Ascending aorta (tissue), 2 donors: ENCODE results near the gene DPM2. TPM values are rescaled to one million over a fixed set of nuclear protein-coding genes. Genes with fewer than 3 reads are reported as not detected.

Experiments
- DNase-seq, 2 donors: peaks; one replicate each; pipeline ENCODE4 v3.0.0-alpha.2; 2019; ENCODE audit warnings: low spot score in 2 of 2
- H3K27ac ChIP-seq, 2 donors: fragments of 200-600 bp; sonication (generic); one replicate each; pipeline ENCODE4 v1.5.1; 2016 to 2017; ENCODE audit warnings: mild to moderate bottlenecking in 1 of 2
- H3K27me3 ChIP-seq: fragments of 200-600 bp; sonication (generic); one replicate; pipeline ENCODE4 v1.5.1; 2017
- H3K36me3 ChIP-seq, 2 donors: fragments of 200-600 bp; sonication (generic); one replicate each; pipeline ENCODE4 v1.5.1; 2016
- H3K4me1 ChIP-seq, 2 donors: fragments of 200-600 bp; sonication (generic); one replicate each; pipeline ENCODE4 v1.5.1; 2016 to 2017; ENCODE audit warnings: mild to moderate bottlenecking in 1 of 2
- H3K4me3 ChIP-seq, 2 donors: fragments of 200-600 bp; sonication (generic); one replicate each; pipeline ENCODE4 v1.5.1; 2016 to 2017; ENCODE audit warnings: mild to moderate bottlenecking in 1 of 2
- H3K9me3 ChIP-seq, 2 donors: fragments of 200-600 bp; sonication (generic); one replicate each; pipeline ENCODE4 v1.5.1; 2016
- intact Hi-C: fragments of 100-400 bp; cut with DNase I; formaldehyde crosslinking; loops from one replicate; pipeline ENCODE4 v1.15.1; 2023
- total RNA-seq: library from RNA; depleted of rRNA; stranded (reverse); fragments of >200 nt; gene quantifications from one replicate; pipeline ENCODE4 v1.1.0, GENCODE V29; 2016
- TF ChIP-seq, protein P1 (sequence below), 3 experiments: fragments of 200-600 bp in 2 of 3; fragments of 450-650 bp in 1 of 3; sonication (generic) in 2 of 3; IDR thresholded peaks; one replicate each; pipeline ENCODE4 v1.5.1; 2016 to 2019; ENCODE audit warnings: antibody characterized with exemption in 3 of 3, mild to moderate bottlenecking in 1 of 3, moderate library complexity in 1 of 3

Gene DPM2
- total RNA-seq, 1 donor from 2014 or later = 18.2 TPM

GRCh38 chr9:127958728-127959127 lies 21.1 kb upstream of the DPM2 start:
- intact Hi-C loops = no loop called here
- no peaks in the 10 kb centered on the region for H3K9me3 ChIP-seq
- H3K4me1 ChIP-seq = peaks cover 6 to 29% of the 10 kb centered on the region in 2 donors
- no peak overlapping the region for H3K27ac ChIP-seq
- H3K27me3 ChIP-seq = no peaks in the 10 kb centered on the region
- TF ChIP-seq, protein P1, sequence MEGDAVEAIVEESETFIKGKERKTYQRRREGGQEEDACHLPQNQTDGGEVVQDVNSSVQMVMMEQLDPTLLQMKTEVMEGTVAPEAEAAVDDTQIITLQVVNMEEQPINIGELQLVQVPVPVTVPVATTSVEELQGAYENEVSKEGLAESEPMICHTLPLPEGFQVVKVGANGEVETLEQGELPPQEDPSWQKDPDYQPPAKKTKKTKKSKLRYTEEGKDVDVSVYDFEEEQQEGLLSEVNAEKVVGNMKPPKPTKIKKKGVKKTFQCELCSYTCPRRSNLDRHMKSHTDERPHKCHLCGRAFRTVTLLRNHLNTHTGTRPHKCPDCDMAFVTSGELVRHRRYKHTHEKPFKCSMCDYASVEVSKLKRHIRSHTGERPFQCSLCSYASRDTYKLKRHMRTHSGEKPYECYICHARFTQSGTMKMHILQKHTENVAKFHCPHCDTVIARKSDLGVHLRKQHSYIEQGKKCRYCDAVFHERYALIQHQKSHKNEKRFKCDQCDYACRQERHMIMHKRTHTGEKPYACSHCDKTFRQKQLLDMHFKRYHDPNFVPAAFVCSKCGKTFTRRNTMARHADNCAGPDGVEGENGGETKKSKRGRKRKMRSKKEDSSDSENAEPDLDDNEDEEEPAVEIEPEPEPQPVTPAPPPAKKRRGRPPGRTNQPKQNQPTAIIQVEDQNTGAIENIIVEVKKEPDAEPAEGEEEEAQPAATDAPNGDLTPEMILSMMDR (IDR thresholded peaks at IDR 0.05) = no peak
- no peaks in the 10 kb centered on the region for H3K36me3 ChIP-seq
- DNase-seq = no peak
- H3K4me3 ChIP-seq = no peak overlapping the region

GRCh38 chr9:127955294-127956015 lies 17.8 kb upstream of the DPM2 start:
- H3K4me3 ChIP-seq = no peak overlapping the region
- no peaks in the 10 kb centered on the region for H3K9me3 ChIP-seq
- TF ChIP-seq, protein P1 (IDR thresholded peaks at IDR 0.05) = no peak
- intact Hi-C loops = no loop called here
- H3K4me1 ChIP-seq = peaks cover 0 to 12% of the 10 kb centered on the region in 2 donors
- DNase-seq = no peak
- H3K27me3 ChIP-seq = no peaks in the 10 kb centered on the region
- no peak overlapping the region for H3K27ac ChIP-seq
- H3K36me3 ChIP-seq = no peaks in the 10 kb centered on the region

DNA sequence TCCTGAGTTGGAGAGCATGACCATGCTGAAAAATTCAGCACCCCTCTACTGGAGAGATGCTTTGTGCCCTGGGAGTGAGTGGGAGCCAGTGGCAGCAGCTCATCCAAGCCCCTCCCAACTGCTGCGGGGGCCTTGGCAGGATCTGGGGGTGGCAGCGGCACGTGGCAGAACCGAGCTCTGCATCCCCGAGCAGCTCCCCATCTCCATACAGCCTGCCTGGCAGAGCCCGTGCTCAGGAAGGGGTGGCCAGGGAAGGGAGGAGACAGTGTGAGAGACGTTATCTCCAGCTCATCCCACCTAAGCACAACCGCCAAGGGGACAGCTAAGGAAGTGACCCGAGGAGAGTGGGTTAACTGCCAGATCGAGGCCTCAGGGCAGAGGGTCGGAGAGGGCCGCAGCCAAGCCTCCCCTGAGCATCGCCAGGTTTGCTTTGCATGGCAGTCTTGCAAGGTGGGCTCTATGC lies 17.2 kb upstream of the DPM2 start:
- intact Hi-C loops = no loop called here
- Histone ChIP-seq H3K27me3 (no peaks in the 10 kb centered on the region), H3K4me1 (peaks cover 0 to 11% of the 10 kb centered on the region in 2 donors), H3K27ac (no peak overlapping the region), H3K9me3 (no peaks in the 10 kb centered on the region), H3K36me3 (no peaks in the 10 kb centered on the region), H3K4me3 (no peak overlapping the region)
- DNase-seq = no peak
- TF ChIP-seq, protein P1 (IDR thresholded peaks at IDR 0.05) = no peak

- DNase-seq = no peak
- H3K9me3 ChIP-seq = no peaks in the 10 kb centered on the region
- TF ChIP-seq, protein P1 (IDR thresholded peaks at IDR 0.05) = no peak
- H3K27ac ChIP-seq = no peak overlapping the region
- no peaks in the 10 kb centered on the region for H3K36me3 ChIP-seq
- no peaks in the 10 kb centered on the region for H3K27me3 ChIP-seq
- H3K4me3 ChIP-seq = no peak overlapping the region
- peaks cover 0 to 11% of the 10 kb centered on the region in 2 donors for H3K4me1 ChIP-seq
- intact Hi-C loops = no loop called here
These were observed 16.3 kb upstream of the DPM2 start for GRCh38 chr9:127953768-127954505.

- intact Hi-C loops = no loop called here
- no peak overlapping the region for H3K4me3 ChIP-seq
- H3K9me3 ChIP-seq = no peaks in the 10 kb centered on the region
- no peak for DNase-seq
- peaks cover 0 to 11% of the 10 kb centered on the region in 2 donors for H3K4me1 ChIP-seq
- no peaks in the 10 kb centered on the region for H3K27me3 ChIP-seq
- no peaks in the 10 kb centered on the region for H3K36me3 ChIP-seq
- TF ChIP-seq, protein P1 (IDR thresholded peaks at IDR 0.05) = no peak
- no peak overlapping the region for H3K27ac ChIP-seq
These were observed 15.5 kb upstream of the DPM2 start for GRCh38 chr9:127953154-127953553.
